HepG2 (cell line): Measurements from ENCODE around the gene PDZD7. TPM values are rescaled to one million over a fixed set of nuclear protein-coding genes. Genes with fewer than 3 reads are reported as not detected.

ENCODE experiments used
- ARID2 ChIP-seq: sonication (generic); formaldehyde crosslinking; IDR thresholded peaks from 2 replicates; pipeline ENCODE4 v1.8.1; 2022; ENCODE audit warnings: mild to moderate bottlenecking, missing genetic modification reagents, borderline replicate concordance
- CENPBD1 ChIP-seq: sonication (generic); formaldehyde crosslinking; IDR thresholded peaks from 2 replicates; pipeline ENCODE4 v1.8.0; 2022; ENCODE audit warnings: missing genetic modification reagents, low read depth, mild to moderate bottlenecking, borderline replicate concordance
- E2F1 ChIP-seq: sonication (generic); formaldehyde crosslinking; IDR thresholded peaks from 2 replicates; pipeline ENCODE4 v1.5.0; 2020; ENCODE audit warnings: missing genetic modification reagents
- HNF4G ChIP-seq, 2 experiments: sonication (generic) in 1 of 2; formaldehyde crosslinking in 1 of 2; IDR thresholded peaks; 2 replicates each; pipeline versions ENCODE4 v1.4.0 to v1.6.1; 2011 to 2020; ENCODE audit warnings: borderline replicate concordance in 2 of 2, low read depth in 2 of 2, mild to moderate bottlenecking in 2 of 2, low read length in 1 of 2, missing genetic modification reagents in 1 of 2, moderate library complexity in 1 of 2
- HNRNPUL1 ChIP-seq: fragments of 200-400 bp; formaldehyde crosslinking; IDR thresholded peaks from 2 replicates; pipeline ENCODE4 v1.6.1; 2017; ENCODE audit warnings: low read depth, mild to moderate bottlenecking, low read length, moderate library complexity
- MED1 ChIP-seq: sonication (generic); formaldehyde crosslinking; IDR thresholded peaks from 2 replicates; pipeline ENCODE4 v1.4.0; 2020; ENCODE audit warnings: missing genetic modification reagents
- MED8 ChIP-seq: sonication (generic); formaldehyde crosslinking; IDR thresholded peaks from 2 replicates; pipeline ENCODE4 v1.8.1; 2023; ENCODE audit warnings: mild to moderate bottlenecking, missing genetic modification reagents; ENCODE audit not compliant: insufficient replicate concordance
- MXD1 ChIP-seq: sonication (generic); formaldehyde crosslinking; IDR thresholded peaks from 2 replicates; pipeline ENCODE4 v1.4.0; 2020; ENCODE audit warnings: mild to moderate bottlenecking, missing genetic modification reagents
- MYC ChIP-seq: sonication (generic); formaldehyde crosslinking; IDR thresholded peaks from 2 replicates; pipeline ENCODE4 v1.9.0; 2021; ENCODE audit warnings: missing genetic modification reagents, borderline replicate concordance
- PPARG ChIP-seq: conservative IDR thresholded peaks from 2 replicates; pipeline ENCODE4 v1.6.1; 2016; ENCODE audit warnings: missing biosample characterization, missing genetic modification reagents
- RARG ChIP-seq: sonication (generic); formaldehyde crosslinking; IDR thresholded peaks from 2 replicates; pipeline ENCODE4 v1.4.0; 2020; ENCODE audit warnings: low read depth, mild to moderate bottlenecking, missing genetic modification reagents
- RNF219 ChIP-seq: sonication (generic); formaldehyde crosslinking; IDR thresholded peaks from 2 replicates; pipeline ENCODE4 v1.5.0; 2020; ENCODE audit warnings: mild to moderate bottlenecking, missing genetic modification reagents
- SP5 ChIP-seq: IDR thresholded peaks from 2 replicates; pipeline ENCODE4 v1.6.1; 2016; ENCODE audit warnings: low read depth, borderline replicate concordance
- ZEB1 ChIP-seq: IDR thresholded peaks from 2 replicates; pipeline ENCODE4 v1.6.1; 2012; ENCODE audit warnings: mild to moderate bottlenecking, low read depth, inconsistent platforms; ENCODE audit not compliant: insufficient replicate concordance
- ZMAT3 ChIP-seq: sonication (generic); formaldehyde crosslinking; conservative IDR thresholded peaks from 2 replicates; pipeline ENCODE4 v1.7.0; 2021; ENCODE audit warnings: missing genetic modification reagents
- ZMYM3 ChIP-seq: sonication (generic); formaldehyde crosslinking; IDR thresholded peaks from 2 replicates; pipeline ENCODE4 v1.5.1; 2020; ENCODE audit warnings: mild to moderate bottlenecking, missing genetic modification reagents
- ZNF136 ChIP-seq: sonication (generic); formaldehyde crosslinking; IDR thresholded peaks from 2 replicates; pipeline ENCODE4 v1.8.1; 2022; ENCODE audit warnings: low read depth, mild to moderate bottlenecking, moderate library complexity, missing genetic modification reagents
- ZNF251 ChIP-seq: sonication (generic); formaldehyde crosslinking; IDR thresholded peaks from 2 replicates; pipeline ENCODE4 v1.9.0; 2021; ENCODE audit warnings: mild to moderate bottlenecking, missing genetic modification reagents
- ZNF264 ChIP-seq: sonication (generic); formaldehyde crosslinking; IDR thresholded peaks from 2 replicates; pipeline ENCODE4 v1.4.0; 2020; ENCODE audit warnings: missing genetic modification reagents
- ZNF34 ChIP-seq: sonication (generic); formaldehyde crosslinking; IDR thresholded peaks from 2 replicates; pipeline ENCODE4 v1.4.0; 2020; ENCODE audit warnings: mild to moderate bottlenecking, missing genetic modification reagents, borderline replicate concordance
- ZNF598 ChIP-seq: sonication (generic); formaldehyde crosslinking; IDR thresholded peaks from 2 replicates; pipeline ENCODE4 v1.5.1; 2020; ENCODE audit warnings: mild to moderate bottlenecking, missing genetic modification reagents, borderline replicate concordance
- ZNF879 ChIP-seq: sonication (generic); formaldehyde crosslinking; IDR thresholded peaks from 2 replicates; pipeline ENCODE4 v1.8.1; 2023; ENCODE audit warnings: missing genetic modification reagents
- ZSCAN25 ChIP-seq: sonication (generic); formaldehyde crosslinking; IDR thresholded peaks from 2 replicates; pipeline ENCODE4 v1.8.0; 2022; ENCODE audit warnings: mild to moderate bottlenecking, missing genetic modification reagents
- ZSCAN29 ChIP-seq: sonication (generic); formaldehyde crosslinking; conservative IDR thresholded peaks from 2 replicates; pipeline ENCODE4 v1.4.0; 2020; ENCODE audit warnings: mild to moderate bottlenecking, missing genetic modification reagents
- polyA plus RNA-seq, 8 experiments: library from polyadenylated mRNA; depleted of rRNA in 3 of 8; stranded (reverse) in 7 of 8; unstranded in 1 of 8; fragments of >200 nt; fragmentation: Illumina TruSeq in 4 of 8; extraction: Trizol in 4 of 8; gene quantifications; 2 replicates each; pipeline versions ENCODE4 v1.2.1 to v1.2.3, GENCODE V29; 2011 to 2016; ENCODE audit warnings: low read depth in 4 of 8, missing spikeins in 1 of 8, mixed read lengths in 1 of 8; ENCODE audit not compliant: insufficient read depth in 1 of 8
- total RNA-seq, 5 experiments: library from RNA; depleted of rRNA; stranded (reverse); fragments of >200 nt; fragmentation: Illumina TruSeq; extraction: Trizol; gene quantifications; 2 replicates each; pipeline ENCODE4 v1.2.3, GENCODE V29; 2016; ENCODE audit warnings: low read depth in 1 of 5
- TF ChIP-seq, protein P1 (sequence below): IDR thresholded peaks from 2 replicates; pipeline ENCODE4 v1.6.1; 2016; ENCODE audit warnings: missing genetic modification reagents, missing compliant biosample characterization

Gene PDZD7
- total and polyA plus RNA-seq, 2 of the 13 experiments (the other 11 are each of a cell fraction or from before 2014, with no cell fraction given), result 0.58 to 0.73 TPM

GRCh38 chr10:101066146-101066895, 35.4 kb upstream of the PDZD7 start (continued):
- TF ChIP-seq E2F1 (CRISPR knock-in tag) (no peak; the same call in 1 of the 2 replicates), HNRNPUL1 (0 out of 2 replicates have a peak, but pooled peaks have one; percentile 39), MXD1 (peak; percentile 65; the same call in 1 of the 2 replicates), MYC (CRISPR knock-in tag) (peak; percentile 95), MED8 (CRISPR knock-in tag) (peak; percentile 8), ZMYM3 (CRISPR knock-in tag) (peak; percentile 51; the same call in 1 of the 2 replicates), CENPBD1 (no peak), ZNF251 (no peak), ZNF879 (CRISPR knock-in tag) (no peak), HNF4G (IDR thresholded peaks at IDR 0.05; ENCODE audit: borderline replicate concordance, low read depth, low read length) (peak; percentile 56; the same call in 1 of the 2 replicates), HNF4G (CRISPR knock-in tag; IDR thresholded peaks at IDR 0.05; ENCODE audit: borderline replicate concordance, low read depth) (peak; percentile 49; the same call in 1 of the 2 replicates), ZNF34 (CRISPR knock-in tag) (no peak), RNF219 (CRISPR knock-in tag) (no peak), ZMAT3 (peak; percentile 66; the same call in 1 of the 2 replicates), ZNF136 (CRISPR knock-in tag) (0 out of 2 replicates have a peak, but pooled peaks have one; percentile 45), RARG (CRISPR knock-in tag) (no peak), PPARG (no peak), ARID2 (CRISPR knock-in tag) (peak; percentile 86; the same call in 1 of the 2 replicates), ZSCAN29 (CRISPR knock-in tag) (peak; percentile 90), ZEB1 (no peak), SP5 (CRISPR knock-in tag) (peak; percentile 66; the same call in 1 of the 2 replicates), ZNF264 (no peak; the same call in 1 of the 2 replicates), MED1 (CRISPR knock-in tag) (peak; percentile 71), ZSCAN25 (CRISPR knock-in tag) (peak; percentile 75; the same call in 1 of the 2 replicates), ZNF598 (CRISPR knock-in tag) (0 out of 2 replicates have a peak, but pooled peaks have one; percentile 25)
- TF ChIP-seq, protein P1, sequence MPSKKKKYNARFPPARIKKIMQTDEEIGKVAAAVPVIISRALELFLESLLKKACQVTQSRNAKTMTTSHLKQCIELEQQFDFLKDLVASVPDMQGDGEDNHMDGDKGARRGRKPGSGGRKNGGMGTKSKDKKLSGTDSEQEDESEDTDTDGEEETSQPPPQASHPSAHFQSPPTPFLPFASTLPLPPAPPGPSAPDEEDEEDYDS (CRISPR knock-in tag), result peak; percentile 77
